Measurements from ENCODE around the gene PARD3.

PARD3 gene

GRCh38 chr10:34141032-34141680 lies 673.9 kb downstream of the PARD3 start:
- DNase-seq: no peak

- peak; percentile 5 to 43 (median 10) for DNase-seq
Measured at GRCh38 chr10:34139559-34139958, 675.5 kb downstream of the PARD3 start.

DNA sequence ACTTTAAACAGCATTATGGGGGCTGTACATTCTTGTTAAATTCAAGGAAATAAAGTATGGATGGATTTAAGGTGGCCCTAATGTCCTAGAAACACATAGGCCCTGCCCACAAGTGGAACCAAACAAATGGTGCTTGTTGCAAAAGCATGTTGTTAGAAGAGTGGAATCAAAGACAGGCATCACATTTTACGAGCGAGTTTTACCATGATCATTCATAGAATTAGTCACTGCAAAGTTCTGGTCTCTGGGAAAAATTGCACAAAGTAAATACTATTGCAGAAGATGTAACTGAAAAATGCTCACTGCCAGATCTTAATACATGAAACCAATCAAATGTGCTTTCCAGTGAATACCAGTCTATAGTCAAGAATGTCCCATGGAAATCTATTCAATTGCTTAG lies 677.1 kb downstream of the PARD3 start:
- DNase-seq: no peak

DNA sequence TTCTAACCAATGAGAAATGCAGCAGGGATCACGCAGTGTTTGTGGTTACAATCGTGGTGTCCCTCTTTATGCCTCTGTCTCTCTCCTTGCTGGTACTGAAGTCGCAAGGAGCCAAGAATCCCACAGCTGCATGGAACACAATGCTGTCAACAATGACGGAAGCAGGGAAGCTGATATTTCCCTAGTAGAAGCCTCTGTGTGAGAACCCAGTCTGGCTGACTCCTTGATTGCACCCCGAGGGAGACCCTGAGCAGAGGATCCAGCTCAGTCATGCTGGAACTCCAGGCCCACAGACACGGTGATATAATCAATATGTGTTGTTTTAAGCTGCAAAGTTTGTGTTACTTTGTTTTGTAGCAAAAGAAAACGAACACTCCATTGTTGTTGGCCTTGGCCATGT lies 677.9 kb downstream of the PARD3 start:
- no peak for DNase-seq

DNA sequence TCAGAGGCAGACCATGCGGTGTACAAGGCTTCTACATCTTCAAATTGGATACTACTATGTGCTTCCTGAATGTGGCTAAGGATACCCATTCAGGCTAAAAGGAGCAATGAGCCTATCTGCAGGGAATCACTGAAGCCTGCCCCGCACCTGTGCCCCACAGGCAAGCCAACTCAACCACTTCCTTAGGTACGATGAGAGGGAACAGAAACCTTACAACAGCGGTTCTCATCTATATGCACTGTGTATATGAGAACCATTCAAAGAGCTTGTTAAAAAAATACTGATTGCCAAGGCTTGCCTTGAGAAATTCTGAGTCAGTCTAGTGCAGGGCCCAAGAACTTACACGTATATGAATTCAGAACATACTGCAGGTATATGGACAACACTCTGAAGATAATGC lies 679.6 kb downstream of the PARD3 start:
- no peak for DNase-seq

DNA sequence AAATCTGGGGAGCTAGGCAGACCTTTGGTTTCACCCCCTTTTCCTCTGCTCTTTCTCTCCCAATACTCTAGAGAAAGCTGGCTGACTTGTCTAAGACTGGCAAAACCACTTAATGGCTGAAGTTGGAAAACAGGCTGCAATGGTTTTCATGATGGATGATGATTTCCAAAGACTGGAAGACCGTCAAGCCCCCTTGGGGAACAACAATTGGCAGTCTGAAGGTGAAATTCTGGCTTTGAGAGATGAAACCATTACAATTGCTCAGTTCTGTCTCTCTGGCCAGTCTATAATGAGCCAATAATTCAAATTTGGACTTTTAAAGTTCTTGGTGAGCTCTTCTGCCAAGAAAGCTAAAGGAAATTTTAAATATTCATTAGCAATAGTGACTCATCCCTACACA lies 680.5 kb downstream of the PARD3 start:
- no peak for DNase-seq

GRCh38 chr10:34133406-34133805 lies 681.7 kb downstream of the PARD3 start:
- DNase-seq: no peak

DNA sequence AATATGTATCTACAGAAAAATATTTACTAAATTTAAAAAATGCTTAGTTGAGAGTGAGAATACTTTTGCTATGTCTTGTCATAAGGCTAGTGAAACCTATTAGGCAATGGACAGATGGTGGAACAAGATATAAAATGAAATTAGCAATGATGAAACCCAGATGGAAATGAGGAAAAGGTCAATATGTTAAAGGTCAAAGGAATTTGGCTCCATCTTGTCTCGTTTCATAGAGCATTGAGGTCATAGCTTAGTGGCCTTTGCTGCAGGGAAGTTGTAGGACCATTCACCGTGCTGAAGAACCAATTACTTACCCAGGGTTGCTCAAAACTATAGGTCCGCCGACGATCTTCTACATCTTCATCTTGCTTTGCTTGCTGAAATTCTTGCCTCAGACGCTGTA lies 683.9 kb downstream of the PARD3 start:
- DNase-seq: no peak

DNA sequence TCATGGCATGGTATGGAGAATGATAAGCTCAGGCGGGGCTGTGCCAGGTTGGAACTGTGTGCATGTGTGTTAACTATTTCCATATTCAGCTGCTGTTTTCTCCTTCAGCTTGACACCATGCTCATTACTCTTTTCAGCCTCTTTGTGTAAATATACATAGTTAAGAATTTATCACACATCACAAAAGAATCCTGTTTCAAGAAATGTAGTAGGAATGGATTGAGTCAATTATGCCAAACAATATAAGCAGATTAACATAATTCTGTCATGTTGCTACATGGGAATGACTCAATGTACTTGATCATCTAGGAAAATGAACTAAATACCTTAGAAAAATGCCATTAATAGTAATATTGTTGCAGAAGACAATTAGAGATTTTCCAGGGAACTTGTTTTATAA lies 687.4 kb downstream of the PARD3 start:
- DNase-seq: no peak

GRCh38 chr10:34126371-34127151 lies 688.5 kb downstream of the PARD3 start:
- DNase-seq: no peak

- no peak for DNase-seq
Measured at GRCh38 chr10:34125702-34126101, 689.4 kb downstream of the PARD3 start.

GRCh38 chr10:34124522-34125035 lies 690.5 kb downstream of the PARD3 start:
- no peak for DNase-seq

- DNase-seq: no peak
Measured at GRCh38 chr10:34121781-34122622, 693.1 kb downstream of the PARD3 start.

DNA sequence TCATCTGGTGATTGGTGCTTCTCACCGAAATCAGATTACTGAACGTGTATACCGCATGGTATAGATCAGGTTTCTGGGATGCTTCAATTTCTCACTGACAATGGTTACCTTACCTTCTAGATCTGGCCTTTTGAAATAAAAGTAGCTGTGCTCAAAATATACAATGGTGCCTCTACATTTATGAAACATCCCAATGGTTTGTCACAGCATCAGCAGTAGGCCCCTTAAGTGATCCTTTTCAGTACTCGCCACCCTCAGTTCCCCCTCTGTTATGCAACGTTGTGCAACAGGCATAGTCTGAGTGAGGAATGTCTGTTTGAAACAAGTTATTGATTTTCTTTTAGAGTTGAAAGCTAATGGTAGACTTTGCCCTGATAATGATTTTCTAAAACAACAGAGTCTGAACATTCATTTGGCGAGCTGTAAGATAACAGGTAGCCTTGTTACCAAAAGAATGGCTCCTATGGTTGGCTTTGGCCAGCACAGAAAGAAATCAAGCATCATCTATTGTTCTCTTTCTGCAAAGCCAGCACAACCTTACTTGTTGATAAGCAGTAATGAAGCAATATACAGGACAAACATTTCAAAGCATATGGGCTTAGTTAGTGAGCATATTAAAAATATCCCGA lies 693.9 kb downstream of the PARD3 start:
- DNase-seq: no peak

DNA sequence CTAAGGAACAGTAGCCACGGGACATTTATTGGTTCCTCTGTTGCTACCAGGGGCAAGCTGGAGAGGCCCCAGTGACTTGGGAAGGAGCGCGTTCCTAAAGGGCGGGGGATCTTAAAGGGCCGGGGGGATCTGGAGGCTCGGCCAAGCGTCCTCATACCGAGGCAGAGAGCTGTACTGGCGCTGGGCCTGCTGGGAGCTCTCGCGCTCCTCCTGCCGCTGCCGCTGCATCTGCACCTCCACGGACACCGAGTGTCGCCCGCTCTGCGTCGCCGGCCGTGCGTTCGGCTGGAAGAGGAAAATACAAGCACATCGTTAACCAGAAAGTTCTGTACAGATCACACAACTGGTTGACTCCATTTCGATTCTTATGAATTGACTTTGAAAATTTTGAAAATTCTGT lies 695.6 kb downstream of the PARD3 start:
- DNase-seq: no peak

GRCh38 chr10:34116681-34117271 lies 698.3 kb downstream of the PARD3 start:
- DNase-seq: no peak

- no peak for DNase-seq
Measured at GRCh38 chr10:34116220-34116641, 698.9 kb downstream of the PARD3 start.

DNA sequence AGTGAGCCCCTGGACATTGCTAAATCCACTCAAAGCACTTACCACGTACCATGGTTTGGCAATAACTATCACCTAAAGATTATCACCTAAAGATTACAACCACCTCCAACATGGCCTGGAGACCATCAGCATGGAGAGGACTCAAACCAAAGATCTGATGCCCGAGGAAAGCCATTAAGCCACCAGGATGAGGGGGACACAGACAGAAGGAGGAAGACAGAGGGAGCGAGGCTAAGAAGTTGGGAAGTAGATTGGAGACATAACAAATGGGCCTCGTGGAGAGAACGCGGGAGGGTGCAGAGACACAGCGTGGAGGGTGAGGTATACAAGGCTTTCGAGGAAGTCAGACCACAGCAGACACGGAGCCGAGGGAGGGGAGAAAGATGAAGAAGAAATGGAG lies 700.2 kb downstream of the PARD3 start:
- DNase-seq: no peak

DNA sequence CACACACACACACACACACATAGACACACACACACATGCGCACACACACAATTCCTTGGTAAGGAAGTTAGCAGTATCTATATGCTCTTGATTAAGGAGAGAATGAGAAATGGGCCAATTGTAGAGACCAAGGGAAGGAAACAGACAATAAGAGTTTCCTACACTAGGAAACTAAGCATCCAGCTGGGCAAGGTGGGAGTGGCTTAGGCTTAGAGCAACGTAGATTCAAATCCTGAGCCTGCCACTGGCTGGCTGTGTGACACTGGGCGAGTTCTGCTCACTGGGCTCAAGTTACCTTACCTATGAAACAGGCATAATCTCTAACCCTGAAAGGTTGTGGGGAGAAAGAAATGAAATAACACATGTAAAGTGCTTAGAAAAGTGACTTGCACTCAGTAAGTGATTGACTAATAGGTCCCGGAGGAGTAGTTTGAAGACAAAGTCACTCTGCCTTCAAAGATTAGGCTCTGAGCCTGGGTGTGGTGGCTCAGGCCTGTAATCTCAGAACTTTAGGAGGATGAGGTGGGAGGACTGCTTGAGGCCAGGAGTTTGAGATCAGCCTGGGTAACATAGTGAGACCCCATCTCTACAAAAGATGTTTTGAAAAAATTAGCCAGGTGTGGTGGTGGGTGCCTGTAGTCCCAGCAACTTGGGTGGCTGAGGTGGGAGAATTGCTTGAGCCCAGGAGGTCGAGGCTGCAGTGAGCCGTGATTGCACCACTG lies 701.4 kb downstream of the PARD3 start:
- no peak for DNase-seq

DNA sequence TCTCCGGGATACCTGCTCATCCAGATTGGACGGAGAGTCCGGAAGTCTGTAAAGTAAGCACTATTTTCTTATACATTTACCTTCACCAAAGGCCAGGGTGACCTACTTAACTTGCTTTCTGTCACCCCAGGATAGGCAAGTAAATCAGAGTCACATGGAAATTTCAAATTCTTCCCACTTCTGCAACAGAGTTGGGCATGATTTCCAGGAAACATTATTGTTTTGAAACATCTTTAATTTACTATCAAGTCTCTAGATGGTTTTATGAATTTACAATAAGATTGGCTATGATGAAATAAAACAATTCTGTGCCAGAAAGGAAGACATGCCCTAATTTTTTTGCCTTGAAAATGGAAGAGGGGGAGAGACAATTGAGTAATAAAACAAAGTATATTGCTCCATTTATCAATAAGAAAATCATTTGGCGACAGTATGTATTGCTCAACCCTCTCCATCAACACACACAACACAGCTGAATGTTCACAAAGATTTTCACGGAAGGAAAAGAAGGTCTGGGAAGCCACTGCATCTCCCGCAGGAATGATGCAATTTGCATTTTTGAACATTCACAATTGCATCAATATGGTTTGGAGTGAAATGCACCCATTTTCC lies 702.8 kb downstream of the PARD3 start:
- no peak for DNase-seq

GRCh38 chr10:34111179-34111578 lies 703.9 kb downstream of the PARD3 start:
- DNase-seq: no peak

Measured in suppressor macrophage treated with lipopolysaccharide for 1 hour (primary cell).